ENCODE results near the gene SDHAF3.

- TF ChIP-seq CTCF (IDR thresholded peaks at IDR 0.05 in 2 of 3, conservative IDR thresholded peaks at IDR 0.05 in 1 of 3; ENCODE audit: borderline replicate concordance in 1 of 3, insufficient read depth in 1 of 3, low read depth in 2 of 3, low read length in 2 of 3) (no peak), SRF (IDR thresholded peaks at IDR 0.05; ENCODE audit: low read depth) (no peak), POLR2AphosphoS5 (IDR thresholded peaks at IDR 0.05; ENCODE audit: low read depth, low read length) (no peak)
These were observed 109.0 kb downstream of the SDHAF3 start for GRCh38 chr7:97226541-97226940.

All from HCT116 (cell line).